HCEC 1CT (cell line): ENCODE measurements around the gene RSPRY1.

Source experiments
- DNase-seq: peaks from one replicate; pipeline ENCODE4 v3.0.0-alpha.2; 2017

Gene RSPRY1

DNA sequence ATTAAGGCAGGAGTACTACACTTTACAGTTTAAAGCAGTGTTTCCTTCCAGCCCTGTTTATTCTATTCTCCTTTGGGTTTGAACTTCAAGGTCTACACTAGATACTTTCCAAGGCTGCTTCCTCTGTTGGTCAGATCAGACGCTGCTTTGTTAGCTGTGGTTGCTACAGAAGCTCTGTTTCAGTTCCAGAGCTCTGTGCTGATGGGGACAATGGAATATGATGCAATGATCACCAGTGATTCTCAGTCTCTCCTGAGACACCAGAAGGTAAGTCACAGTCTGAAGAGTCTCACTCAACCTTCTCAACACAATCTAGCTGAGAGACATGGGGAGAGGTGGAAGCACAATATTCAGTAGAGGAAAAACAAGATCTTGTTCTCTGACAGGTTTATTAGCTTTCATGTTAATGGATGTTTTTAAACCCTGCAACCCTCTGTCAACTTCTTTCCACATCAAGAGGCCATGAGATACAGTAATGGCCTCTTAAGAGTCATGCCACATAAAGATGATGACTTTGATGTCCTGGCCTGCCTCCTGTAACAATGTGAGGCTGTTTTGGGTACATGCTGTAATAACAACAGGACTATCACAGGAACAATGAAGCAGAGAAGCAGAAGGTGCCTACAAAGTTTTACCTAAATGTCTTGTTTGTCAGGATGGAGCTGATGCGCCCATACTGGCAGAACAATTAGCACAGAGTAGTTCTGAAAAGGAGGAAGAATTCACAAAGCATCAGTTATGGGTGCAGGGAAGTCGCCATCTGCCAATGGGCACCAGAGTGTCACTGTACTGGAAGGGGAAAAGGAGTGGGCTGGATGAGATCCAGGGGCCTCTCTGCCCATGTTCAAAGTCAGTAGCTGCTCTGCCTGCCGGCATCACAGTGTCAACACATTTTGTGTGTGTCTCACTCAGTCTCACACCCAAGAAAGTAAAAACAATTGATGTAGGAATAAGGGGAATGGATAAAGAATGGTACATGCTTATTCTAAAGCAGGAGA is 33.7 kb upstream of the RSPRY1 start:
- no peak for DNase-seq

DNA sequence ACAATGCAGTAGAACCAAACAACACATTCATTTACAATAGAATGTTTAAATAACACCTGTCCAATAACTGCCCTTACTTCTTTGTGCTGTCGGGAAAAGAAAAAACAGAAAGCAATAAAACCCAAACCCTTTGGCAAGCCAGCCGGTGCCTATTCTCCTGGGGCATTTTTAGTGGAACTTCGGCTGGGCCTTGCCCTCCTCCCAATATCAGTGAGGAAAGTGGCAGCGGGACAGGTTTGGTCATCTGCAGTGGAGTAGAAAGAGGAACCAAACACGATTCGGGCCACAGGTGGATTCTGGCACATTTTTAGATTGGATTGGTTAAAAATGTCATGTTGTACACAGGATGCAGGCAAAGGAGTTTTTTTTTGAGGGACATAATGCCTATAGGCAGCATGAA is 32.3 kb upstream of the RSPRY1 start:
- DNase-seq: no peak

DNA sequence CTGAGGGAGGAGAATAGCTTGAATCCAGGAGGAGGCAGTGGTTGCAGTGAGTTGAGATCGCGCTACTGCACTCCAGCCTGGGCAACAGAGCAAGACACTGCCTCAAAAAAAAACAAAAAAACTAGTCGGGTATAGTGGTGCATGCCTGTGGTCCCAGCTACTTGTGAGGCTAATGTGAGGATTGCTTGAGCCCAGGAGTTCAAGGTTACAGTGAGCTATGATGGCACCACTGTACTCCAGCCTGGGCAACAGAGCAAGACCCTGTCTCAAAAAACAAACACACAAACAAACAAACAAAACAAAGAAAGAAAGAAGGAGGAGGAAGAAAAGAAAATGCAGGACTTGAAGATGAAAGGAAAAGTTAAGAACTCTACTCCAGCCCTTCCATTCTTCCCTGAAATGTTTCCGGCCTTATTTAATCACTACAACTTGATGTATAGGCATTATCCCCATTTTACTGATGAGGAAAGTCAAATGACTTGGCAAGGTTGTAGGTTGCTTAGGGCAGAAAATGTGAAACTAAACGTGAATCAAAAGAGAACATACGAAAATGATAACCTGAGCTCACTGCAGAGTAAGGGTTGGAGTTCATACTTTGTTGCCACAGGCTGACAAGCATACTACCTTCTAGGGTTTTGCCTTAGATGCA is 30.3 kb upstream of the RSPRY1 start:
- DNase-seq: no peak

DNA sequence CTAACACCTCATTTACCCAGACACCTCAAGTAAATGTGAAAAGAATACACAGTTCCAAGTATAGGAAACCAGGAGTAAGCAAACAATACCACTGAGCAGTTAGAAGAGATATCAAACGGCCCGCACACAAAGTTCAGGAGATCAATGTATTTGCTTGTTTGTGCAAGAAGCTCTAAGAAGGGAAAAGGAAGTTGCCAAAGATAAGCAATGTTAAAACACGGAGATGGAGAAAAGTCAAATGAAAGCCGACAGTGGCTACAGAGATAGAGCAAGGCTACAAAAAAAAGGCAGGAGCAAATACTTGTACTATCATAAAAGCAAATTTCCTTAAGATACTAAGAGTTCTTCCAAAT is 29.8 kb upstream of the RSPRY1 start:
- no peak for DNase-seq

DNA sequence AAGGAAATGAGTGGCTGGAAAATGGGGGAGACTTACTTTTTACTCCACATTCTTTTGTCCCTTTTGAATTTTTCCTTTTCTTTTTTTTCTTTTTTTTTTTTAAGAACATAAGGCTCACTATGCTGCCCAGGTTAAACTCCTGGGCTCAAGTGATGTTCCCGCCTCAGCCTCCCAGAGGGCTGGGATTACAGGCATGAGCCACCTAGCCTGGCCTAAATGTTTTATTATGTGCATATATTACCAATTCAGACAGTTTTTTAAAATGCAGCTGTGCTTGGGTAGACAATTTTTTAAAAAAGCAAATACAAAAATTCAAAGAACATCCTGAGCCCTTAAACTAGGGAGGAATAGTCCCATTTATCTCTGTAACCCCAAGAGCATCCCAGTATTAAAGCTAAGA is 28.6 kb upstream of the RSPRY1 start:
- DNase-seq: no peak

DNA sequence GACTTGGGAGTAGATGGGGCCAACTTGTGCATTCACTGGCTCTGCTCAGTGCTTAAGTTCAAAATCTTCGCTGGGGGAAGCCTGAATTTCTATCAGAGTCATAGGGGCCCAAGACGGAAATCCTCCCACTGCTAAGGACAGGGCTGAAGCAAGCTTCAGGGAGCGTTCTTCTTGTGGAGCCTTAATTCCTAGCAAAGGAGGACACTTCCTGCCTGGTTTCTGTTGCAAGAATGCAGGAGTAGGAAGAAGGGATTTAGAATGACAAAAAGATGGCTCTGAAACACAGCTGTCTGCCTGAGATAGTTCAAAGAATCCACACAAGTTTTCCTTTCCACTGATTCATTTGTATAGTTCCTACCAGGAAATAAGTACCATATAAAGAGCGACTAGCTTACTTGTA is 26.7 kb upstream of the RSPRY1 start:
- DNase-seq: no peak

DNA sequence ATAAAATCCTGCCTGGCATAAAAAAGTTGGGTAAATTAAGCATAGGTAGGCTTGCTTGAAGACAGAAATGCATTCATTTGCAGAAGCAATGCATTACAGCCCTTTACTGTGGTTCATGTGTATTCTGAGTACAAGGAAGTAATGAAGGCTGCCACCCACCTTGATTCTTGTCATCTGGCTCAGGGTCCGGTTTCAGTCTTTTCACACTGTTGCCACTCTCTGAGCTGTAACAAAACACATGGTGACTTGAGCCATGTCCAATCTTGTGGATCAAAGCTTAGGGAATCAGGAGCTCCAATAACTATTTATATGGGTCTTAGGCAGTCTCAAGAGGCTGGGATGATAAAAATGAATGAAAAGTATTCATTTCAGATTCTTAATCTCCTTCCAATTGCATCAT is 22.3 kb upstream of the RSPRY1 start:
- no peak for DNase-seq

DNA sequence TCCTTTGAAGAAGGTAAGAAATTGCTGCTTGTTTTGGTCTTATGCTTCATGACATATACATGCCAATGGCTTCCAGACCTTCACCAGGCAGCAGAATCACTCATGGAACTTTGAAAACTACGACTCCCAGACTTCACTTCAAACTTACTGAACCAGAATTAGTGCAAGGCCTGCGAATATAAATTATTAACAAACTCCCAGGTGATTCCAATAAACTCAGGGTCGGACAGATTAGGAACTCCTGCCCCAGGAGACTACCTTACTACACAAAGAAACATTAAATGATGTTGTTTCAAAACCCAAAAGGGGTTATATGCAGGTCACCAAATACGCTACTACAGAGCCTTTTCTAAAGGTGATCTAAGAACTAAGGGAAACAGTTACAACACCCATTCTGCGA is 20.6 kb upstream of the RSPRY1 start:
- DNase-seq: no peak

DNA sequence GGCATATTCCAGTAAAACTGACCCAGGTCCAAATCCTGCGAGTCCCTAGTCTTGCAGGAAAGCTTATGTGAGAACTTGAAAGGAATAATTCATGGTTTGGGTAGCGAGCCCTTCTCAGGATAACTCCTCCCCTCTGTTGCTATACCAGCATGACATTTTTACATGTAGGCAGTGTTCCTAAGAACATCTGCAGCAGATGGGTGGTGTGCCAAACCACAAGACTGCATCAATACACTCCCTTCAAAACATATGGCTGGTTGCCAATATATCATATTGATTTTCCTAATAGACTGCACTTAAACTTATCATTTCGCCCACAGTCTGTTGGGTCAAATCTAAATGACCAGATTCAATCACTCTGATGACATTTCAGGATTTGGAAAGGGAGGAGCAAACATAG is 20.2 kb upstream of the RSPRY1 start:
- peak; percentile 13 for DNase-seq

DNA sequence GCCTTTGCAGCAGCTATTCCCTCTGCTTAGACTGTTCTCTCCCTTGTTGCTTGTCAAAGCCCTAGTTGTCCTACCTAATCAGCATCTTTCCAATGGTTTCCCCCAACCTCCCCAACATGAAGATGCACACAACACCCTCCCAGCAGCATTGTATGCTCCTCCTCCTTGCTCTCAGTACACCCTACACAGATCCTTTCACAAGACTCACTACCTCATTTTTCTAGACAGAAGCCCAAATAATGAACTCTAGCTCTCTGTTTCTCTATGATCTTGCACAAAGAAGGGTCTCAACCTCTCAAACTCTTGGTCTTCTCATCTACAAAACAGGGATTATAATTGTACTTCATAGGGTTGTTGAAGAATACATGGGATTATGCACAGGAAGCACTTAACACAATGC is 19.7 kb upstream of the RSPRY1 start:
- DNase-seq: no peak

DNA sequence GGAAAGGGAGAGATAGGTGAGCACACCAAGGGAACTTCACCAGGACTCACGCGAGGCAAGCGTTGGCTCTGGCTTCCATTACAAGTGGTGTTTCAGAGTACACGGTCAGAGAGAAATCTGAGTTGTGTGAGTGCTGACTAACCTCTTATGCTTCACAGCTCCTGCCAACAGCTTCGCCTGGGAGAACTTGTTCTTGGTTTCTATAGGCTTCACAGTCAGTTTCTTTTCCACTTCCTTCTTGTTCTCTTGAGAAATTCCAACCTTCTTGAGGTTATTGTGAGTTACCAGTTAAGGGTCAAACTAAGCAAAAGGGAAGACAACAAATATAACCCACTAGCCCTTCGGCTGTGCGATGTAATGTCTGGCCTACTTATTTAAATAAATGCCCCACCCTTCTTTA is 19.2 kb upstream of the RSPRY1 start:
- DNase-seq: no peak

DNA sequence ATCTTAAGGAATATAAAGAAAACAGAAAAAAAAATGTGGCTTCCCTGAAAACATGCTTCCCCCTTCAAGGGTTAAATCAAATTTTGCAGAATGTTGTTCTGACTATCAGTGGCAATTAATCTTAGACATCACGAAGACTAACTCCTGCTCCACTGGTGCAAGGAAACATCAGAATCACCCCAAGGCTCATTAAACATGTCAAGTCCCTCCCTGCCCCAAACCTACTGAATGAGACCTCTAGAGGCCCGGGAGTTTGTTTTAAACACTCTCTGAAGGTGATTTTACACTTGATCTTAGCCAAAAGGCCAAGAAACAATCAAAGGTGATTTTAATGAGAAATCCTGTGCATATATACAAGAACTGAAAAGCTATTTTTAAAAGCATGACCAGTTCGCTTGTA is 18.6 kb upstream of the RSPRY1 start:
- no peak for DNase-seq

DNA sequence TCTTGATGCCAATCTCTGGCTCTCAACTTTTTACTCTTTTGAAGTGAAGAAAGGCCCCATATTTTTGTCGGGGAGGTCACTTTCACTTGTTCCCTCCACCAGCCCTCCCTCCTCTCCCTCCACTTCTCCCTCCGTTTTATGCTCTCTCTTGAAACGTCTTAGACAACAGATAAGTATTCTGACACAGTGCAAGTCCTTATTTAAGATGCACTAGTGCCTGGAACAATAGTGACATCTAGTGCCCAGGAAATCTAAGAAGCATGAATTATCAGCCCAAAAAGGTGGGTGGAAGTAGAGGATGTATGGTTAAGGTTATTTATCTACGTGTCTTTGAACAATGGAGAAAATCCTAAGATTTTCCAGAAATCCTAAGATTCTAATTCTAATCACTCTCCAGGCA is 18.2 kb upstream of the RSPRY1 start:
- peak; percentile 63 for DNase-seq

DNA sequence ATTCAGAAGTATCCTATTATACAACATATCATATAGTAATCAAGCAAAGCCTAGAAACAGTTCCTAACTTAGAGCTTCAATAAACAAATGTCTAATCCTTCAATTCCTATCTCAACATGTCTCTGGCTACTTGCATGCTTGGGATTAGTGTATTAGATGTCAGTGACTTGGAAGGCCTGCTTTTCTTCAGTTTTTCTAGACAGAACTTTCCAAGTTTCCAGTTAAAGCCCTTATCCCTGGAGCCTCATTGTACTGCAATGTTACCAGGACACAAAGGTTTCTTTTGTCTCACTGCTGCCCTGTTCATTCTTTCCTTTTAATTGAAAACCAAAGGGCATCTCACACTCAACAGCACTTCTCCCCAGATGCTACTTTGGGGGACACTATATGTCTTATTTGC is 16.8 kb upstream of the RSPRY1 start:
- DNase-seq: no peak

DNA sequence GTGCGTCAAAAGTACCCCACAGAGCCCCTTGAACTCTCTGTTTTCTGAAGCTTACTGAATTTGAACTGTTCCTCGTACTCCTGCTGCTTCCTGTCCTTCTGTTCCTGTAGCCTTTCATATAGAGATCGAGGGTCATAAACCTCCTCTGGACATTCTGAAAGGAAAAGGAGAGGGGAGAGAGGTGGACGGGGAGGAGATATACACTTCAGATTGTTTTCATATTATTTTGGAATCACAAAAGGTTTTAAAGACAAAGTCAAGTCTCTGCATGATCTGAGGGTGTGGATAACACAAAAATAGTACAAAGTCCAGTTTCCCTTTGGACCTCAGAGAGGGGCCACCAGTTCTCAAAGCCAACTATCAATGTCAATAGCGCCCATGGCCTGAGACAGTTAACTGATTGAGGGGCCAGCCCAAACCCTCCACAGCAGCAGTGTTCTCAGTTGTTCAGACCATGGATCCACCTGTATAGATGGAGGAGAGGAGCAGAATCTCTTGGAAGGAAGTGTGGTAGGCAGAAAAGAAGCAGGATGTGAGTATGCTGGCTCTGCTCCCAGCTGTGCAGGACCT is 13.3 kb upstream of the RSPRY1 start:
- DNase-seq: no peak

DNA sequence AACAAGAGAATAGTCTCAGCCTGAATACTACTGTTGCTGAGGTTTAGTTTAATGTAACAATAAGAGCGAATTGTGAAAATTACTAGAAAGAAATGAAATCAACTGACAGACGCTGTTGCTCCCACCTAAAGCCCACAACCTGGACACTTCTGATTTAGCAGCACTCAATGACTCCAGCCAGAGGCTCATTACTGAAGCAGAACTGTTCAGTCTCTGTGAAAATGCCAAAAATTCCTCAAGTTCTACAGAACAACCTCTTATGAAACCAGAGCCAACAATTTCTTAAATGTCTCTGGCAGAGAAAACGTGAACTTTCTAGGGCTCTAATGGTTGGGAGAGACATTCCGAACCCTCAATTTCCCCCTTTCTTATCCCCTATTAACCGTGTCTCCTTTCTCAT is 10.2 kb upstream of the RSPRY1 start:
- no peak for DNase-seq

DNA sequence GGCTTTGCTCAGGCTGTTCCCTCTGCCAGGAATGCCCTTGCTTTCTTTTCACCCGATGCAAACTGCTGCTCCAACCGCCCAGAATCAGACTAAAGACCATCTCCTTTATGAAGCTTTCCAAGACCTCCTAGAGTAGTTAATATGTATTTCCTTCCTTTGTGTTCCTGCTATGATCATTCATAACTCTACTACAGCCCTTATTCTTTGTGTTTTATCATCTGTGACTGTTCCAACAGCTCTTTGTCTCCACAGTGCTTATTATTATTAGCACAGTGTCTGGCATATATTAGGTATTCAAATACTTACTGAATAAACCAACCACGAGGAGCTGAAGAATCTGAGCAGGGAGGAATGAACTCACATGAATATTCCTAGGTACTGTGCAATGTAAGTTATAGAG is 7.9 kb upstream of the RSPRY1 start:
- no peak for DNase-seq

DNA sequence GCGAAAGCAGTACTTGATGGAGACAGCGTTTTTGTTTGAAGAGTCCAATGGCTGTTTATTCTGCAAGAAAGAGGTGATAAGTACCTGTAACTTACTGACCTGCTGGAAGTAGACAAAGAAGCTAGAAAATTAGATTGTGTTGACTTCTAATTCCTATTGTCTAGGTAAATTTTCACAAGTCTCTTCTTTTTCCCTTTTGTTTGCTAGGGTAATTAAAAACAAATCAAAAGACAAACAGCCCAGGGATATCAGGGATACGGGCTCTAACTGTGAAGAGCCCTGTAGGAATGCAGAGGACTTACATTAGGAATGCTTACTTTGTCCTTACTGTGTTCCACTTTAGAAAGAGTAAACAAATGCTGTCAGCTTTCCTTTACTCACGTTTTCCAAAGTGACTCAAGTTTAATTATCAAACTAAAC is 7.3 kb upstream of the RSPRY1 start:
- peak; percentile 46 for DNase-seq

DNA sequence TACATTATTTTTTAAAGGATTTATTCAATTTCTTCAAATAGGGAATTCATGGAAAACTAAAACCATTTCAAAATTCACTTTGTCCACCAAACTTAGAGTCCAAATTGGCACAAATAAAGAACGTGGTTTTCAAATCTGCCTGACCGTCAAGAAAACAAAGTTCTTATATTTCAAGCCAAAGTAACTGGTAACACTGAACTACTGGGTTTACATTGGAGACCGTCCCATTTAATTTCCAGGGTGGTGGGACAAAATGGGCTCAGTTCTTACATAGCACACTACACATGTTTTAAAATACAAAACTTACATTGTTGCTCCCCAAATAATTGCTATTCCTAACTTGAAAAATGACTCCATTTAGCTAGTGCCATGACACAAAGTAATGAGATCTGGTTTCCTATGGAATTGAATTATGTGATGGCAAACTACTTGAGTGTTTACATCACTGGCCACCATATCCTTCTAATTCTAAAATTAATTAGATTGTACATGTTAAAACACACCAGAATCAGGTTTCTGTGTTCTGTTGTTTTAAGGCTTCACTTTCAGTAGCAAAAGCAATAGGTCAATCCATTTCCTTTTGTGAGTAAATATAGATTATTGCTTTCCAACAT is 6.8 kb upstream of the RSPRY1 start:
- DNase-seq: no peak

DNA sequence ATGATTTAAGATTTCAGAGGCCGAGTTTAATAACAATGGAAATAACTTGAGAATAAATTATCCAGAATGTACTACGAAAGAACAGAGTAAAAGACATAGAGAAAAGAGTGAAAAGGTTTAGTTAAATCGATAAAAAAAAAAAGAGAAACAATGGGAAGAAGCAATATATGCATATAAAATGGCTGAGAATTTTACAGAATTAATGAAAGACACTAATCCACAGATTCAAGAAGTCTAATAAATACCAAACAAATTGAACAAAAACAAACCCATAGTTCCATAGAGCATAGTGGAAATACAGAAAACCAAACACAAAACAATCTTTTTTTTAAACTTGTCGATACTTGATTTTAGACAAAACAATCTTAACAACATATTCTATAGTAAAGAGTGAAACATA is 2.0 kb upstream of the RSPRY1 start:
- DNase-seq: no peak

DNA sequence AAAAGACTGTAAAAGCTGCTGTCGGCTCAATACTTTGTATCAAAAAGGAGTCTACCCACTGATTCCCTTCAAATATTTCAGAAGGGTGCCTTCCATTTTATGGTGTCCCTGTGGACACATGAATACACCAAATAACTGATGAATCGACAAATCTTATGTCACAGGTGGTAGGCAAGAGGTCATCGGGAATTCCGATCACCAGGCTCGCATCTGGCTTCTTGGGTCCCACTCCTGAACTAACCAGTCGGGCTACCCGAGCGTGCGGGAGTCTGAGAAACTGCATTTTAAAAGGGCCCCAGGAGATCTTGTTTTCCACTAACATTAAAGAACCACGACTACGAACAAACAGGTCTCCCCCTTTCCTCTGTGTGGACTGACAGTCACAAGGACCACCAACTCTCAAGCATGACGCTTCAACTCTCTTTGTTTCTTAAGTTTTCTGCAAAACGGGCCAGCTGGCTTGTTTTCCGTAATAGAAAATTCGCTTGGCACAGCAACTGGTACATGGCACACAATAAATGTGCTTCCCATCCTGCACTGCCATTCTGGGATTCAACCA is 1.2 kb upstream of the RSPRY1 start:
- no peak for DNase-seq

DNA sequence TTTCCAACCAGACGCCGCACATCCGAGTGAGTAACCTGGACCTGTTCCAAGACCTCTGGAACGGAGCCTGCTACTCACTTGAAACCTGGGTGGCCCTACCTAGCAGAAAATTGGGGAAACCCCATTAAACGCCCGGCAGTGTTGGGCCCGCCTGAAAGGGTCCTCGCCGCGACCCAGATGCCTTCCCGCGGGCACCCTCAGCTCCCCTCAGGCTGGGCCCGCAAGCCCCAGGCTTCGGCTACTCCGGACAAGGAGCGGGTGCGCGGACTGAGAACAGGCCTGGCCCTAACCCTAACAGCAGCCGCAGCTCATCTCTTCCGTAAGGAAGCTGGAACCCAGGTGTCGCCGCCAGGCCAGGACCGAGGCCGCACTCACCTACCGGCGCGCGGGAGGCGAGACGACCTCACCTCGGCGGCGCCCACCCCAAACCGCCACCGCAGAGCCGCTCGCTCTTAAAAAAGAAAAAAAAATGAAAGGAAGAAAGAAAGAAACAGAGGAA is 634 bp upstream of the RSPRY1 start:
- DNase-seq: peak; percentile 74
